ENCODE measurements around the gene MAP1LC3B.

Gene MAP1LC3B

GRCh38 chr16:87391950-87392820 lies at the start of gene MAP1LC3B:
Gene MAP1LC3B, plus strand, starts transcription at chr16:87392336. Its CDS starts 92 bp downstream, at chr16:87392428.
- DNase-seq = peak; percentile 98

- no peak for DNase-seq
Measured at GRCh38 chr16:87342504-87342903, 49.6 kb upstream of the MAP1LC3B start.

GRCh38 chr16:87342978-87343752 lies 49.0 kb upstream of the MAP1LC3B start:
- no peak for DNase-seq

- DNase-seq = no peak
Measured at GRCh38 chr16:87343753-87344050, 48.4 kb upstream of the MAP1LC3B start.

GRCh38 chr16:87344165-87344930 lies 47.8 kb upstream of the MAP1LC3B start:
- no peak for DNase-seq

- peak; percentile 58 for DNase-seq
Measured at GRCh38 chr16:87344931-87345631, 47.1 kb upstream of the MAP1LC3B start.

- no peak for DNase-seq
Measured at GRCh38 chr16:87345726-87346424, 46.3 kb upstream of the MAP1LC3B start.

GRCh38 chr16:87346517-87347060 lies 45.5 kb upstream of the MAP1LC3B start:
- no peak for DNase-seq

- no peak for DNase-seq
Measured at GRCh38 chr16:87347932-87348615, 44.1 kb upstream of the MAP1LC3B start.

- no peak for DNase-seq
Measured at GRCh38 chr16:87348616-87349157, 43.4 kb upstream of the MAP1LC3B start.

- DNase-seq = no peak
Measured at GRCh38 chr16:87350031-87350430, 42.1 kb upstream of the MAP1LC3B start.

- DNase-seq = no peak
Measured at GRCh38 chr16:87350681-87351319, 41.3 kb upstream of the MAP1LC3B start.

- DNase-seq = no peak
Measured at GRCh38 chr16:87351320-87351698, 40.8 kb upstream of the MAP1LC3B start.

- no peak for DNase-seq
Measured at GRCh38 chr16:87352818-87353217, 39.3 kb upstream of the MAP1LC3B start.

GRCh38 chr16:87353613-87354012 lies 38.5 kb upstream of the MAP1LC3B start:
- DNase-seq = no peak

- no peak for DNase-seq
Measured at GRCh38 chr16:87356491-87356853, 35.7 kb upstream of the MAP1LC3B start.

- DNase-seq = no peak
Measured at GRCh38 chr16:87358250-87358649, 33.9 kb upstream of the MAP1LC3B start.

- no peak for DNase-seq
Measured at GRCh38 chr16:87358696-87359095, 33.4 kb upstream of the MAP1LC3B start.

- DNase-seq = no peak
Measured at GRCh38 chr16:87359121-87359520, 33.0 kb upstream of the MAP1LC3B start.

GRCh38 chr16:87360862-87361610 lies 31.1 kb upstream of the MAP1LC3B start:
- no peak for DNase-seq
